HG03039 (cell line): ENCODE results near the gene NFIB.

ENCODE experiments used
- ATAC-seq: cut with Tn5 transposase; IDR thresholded peaks from one replicate; pipeline ENCODE4 v1.9.1; 2021; ENCODE audit warnings: mild to moderate bottlenecking, moderate library complexity; ENCODE audit not compliant: unreplicated experiment

NFIB gene

DNA sequence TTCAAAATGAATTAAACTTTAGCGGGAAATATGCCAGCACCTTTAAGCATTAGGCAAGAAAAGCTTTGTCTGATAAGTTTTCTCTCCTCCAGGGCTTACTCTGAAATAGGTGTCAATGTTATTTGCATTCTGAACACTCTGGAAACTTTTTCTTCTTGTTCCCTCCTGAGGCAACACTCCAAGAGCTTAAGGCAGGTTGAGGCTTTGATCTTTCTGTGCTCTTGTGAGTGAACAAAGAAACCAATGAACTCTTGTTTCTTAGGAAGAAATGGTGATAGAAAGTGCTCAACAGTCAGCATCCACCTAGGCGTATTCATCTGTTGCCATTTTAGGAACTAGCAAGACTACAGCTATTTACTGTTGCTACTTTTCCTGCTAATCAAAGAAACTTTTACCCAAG is 259.8 kb downstream of the NFIB start:
- no peak for ATAC-seq

DNA sequence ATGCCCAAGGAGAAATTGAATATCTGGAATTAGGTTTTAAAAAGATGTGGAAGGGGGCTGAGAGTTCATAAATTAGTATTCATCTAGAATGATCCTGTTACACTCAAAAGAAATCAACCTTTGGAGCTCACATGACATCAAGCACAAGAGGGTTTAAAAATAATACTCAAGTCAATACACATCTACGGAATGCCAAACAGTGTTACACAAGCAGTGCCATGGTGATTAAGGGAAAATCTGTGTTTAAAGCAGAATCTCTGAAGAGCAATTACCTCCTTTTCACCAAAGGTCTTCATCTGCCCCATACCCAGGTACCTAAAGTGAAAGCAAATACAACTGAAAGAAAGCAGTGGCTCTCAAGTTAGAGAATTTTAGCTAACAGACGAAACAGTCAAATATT is 261.6 kb downstream of the NFIB start:
- no peak for ATAC-seq

DNA sequence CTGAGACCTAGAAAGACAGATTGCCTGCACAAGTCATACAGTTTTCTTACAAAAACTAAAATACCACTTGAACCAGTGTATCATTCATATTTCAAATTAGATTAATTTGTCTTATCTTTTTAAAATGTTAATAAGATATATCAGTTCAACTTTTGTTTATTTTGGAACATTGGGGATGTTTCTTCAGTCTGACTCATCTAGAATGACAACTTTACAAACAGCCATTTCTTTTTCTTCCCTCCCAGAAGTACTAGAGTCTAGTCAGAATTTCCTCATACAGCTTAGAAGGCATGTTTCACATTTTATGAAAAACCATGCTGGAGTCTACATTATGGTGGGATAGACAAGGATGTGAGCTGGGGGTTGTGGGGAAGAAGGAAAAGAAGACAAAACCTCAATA is 262.5 kb downstream of the NFIB start:
- no peak for ATAC-seq

DNA sequence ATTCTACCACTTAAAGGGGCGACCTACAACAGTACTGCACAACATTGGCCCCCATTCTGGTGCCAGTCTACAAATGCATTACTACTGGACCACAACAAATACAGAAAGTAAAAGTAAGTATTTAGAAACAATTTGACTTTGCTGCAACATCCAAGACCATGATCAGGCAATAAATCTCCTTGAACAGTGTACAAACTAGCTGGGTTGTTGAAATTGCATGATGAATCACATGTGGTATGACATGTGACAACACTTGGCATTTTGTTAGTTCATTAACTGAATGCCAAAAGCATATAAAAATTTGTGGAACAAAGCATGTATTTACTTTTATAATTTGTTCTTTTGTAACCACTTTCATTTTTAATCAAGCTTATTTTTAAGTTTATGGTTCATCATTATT is 270.5 kb downstream of the NFIB start:
- ATAC-seq, result no peak

DNA sequence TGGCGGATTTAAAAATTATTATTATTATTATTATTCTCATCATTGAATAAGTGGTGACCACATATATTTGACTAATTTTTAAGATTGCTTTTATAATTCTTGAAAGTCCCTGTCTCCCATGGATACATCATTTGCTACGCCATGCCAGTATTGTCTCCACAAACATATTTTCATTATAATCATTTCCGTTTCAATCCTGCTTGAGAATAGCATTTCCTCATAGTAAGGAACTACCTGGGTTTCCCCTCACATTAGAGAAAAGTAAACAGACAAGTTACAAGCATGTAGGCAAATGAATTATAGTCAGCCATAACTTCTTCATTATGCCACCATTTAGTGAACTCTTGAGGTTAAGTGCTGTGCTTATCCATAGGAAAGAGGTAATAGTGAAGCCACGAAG is 276.6 kb downstream of the NFIB start:
- ATAC-seq, result no peak

DNA sequence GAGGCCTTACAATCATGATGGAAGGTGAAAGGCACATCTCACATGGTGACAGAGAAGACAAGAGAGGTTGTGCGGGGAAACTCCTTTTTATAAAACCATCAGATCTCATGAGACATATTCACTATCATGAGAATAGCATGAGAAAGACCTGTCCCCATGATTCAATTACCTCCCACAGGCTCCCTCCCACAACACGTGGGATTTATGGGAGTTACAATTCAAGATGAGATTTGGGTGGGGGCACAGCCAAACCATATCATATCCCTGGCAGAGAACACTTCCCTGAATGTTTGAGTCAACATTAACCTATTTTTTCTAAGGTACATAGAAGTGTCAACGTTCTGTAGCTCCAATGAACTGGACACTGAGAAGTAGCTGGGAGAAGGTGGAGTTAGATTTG is 280.9 kb downstream of the NFIB start:
- ATAC-seq, result no peak
